ENCODE results near the gene PAAF1.

DNA sequence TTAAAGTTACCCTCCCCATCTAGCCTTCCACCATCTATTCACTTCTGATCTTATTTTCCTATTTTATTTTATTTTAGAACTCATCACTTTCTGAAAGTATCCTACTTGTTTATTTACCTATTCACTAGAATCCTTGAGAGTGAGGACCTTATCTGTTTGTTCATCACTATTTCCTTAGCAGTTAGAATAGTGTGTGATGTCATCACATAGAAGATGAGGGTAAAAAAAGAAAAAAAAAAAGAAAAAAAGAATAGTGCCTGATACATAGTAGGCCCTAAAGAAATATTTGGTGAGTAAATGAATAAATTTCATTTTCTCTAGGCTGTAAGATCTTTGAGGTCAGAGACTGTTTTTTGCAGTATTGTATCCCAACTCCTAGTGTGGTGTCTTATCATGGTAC is 36.7 kb downstream of the PAAF1 start:
- TF ChIP-seq, protein P1, sequence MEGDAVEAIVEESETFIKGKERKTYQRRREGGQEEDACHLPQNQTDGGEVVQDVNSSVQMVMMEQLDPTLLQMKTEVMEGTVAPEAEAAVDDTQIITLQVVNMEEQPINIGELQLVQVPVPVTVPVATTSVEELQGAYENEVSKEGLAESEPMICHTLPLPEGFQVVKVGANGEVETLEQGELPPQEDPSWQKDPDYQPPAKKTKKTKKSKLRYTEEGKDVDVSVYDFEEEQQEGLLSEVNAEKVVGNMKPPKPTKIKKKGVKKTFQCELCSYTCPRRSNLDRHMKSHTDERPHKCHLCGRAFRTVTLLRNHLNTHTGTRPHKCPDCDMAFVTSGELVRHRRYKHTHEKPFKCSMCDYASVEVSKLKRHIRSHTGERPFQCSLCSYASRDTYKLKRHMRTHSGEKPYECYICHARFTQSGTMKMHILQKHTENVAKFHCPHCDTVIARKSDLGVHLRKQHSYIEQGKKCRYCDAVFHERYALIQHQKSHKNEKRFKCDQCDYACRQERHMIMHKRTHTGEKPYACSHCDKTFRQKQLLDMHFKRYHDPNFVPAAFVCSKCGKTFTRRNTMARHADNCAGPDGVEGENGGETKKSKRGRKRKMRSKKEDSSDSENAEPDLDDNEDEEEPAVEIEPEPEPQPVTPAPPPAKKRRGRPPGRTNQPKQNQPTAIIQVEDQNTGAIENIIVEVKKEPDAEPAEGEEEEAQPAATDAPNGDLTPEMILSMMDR (conservative IDR thresholded peaks at IDR 0.05; ENCODE audit: low read depth in 2 of 2) = no peak
- TF ChIP-seq CREB1 (CRISPR knock-in tag; IDR thresholded peaks at IDR 0.05; ENCODE audit: low read depth) (no peak), JUNB (IDR thresholded peaks at IDR 0.05; ENCODE audit: unreplicated experiment) (no peak), EZH2 (IDR thresholded peaks at IDR 0.05; ENCODE audit: low read depth, unreplicated experiment) (no peak), EZH2phosphoT487 (IDR thresholded peaks at IDR 0.05; ENCODE audit: unreplicated experiment) (no peak), NANOG (IDR thresholded peaks at IDR 0.05; ENCODE audit: borderline replicate concordance) (no peak), POLR2AphosphoS5 (IDR thresholded peaks at IDR 0.05; ENCODE audit: low read depth) (no peak), REST (IDR thresholded peaks at IDR 0.05; ENCODE audit: unreplicated experiment) (no peak), STAT1 (IDR thresholded peaks at IDR 0.05; ENCODE audit: unreplicated experiment) (no peak), ZNF331 (CRISPR knock-in tag; IDR thresholded peaks at IDR 0.05; ENCODE audit: low read depth) (no peak)
- TF ChIP-seq, protein P2, sequence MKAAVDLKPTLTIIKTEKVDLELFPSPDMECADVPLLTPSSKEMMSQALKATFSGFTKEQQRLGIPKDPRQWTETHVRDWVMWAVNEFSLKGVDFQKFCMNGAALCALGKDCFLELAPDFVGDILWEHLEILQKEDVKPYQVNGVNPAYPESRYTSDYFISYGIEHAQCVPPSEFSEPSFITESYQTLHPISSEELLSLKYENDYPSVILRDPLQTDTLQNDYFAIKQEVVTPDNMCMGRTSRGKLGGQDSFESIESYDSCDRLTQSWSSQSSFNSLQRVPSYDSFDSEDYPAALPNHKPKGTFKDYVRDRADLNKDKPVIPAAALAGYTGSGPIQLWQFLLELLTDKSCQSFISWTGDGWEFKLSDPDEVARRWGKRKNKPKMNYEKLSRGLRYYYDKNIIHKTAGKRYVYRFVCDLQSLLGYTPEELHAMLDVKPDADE (IDR thresholded peaks at IDR 0.05) = no peak
- TF ChIP-seq, protein P3, sequence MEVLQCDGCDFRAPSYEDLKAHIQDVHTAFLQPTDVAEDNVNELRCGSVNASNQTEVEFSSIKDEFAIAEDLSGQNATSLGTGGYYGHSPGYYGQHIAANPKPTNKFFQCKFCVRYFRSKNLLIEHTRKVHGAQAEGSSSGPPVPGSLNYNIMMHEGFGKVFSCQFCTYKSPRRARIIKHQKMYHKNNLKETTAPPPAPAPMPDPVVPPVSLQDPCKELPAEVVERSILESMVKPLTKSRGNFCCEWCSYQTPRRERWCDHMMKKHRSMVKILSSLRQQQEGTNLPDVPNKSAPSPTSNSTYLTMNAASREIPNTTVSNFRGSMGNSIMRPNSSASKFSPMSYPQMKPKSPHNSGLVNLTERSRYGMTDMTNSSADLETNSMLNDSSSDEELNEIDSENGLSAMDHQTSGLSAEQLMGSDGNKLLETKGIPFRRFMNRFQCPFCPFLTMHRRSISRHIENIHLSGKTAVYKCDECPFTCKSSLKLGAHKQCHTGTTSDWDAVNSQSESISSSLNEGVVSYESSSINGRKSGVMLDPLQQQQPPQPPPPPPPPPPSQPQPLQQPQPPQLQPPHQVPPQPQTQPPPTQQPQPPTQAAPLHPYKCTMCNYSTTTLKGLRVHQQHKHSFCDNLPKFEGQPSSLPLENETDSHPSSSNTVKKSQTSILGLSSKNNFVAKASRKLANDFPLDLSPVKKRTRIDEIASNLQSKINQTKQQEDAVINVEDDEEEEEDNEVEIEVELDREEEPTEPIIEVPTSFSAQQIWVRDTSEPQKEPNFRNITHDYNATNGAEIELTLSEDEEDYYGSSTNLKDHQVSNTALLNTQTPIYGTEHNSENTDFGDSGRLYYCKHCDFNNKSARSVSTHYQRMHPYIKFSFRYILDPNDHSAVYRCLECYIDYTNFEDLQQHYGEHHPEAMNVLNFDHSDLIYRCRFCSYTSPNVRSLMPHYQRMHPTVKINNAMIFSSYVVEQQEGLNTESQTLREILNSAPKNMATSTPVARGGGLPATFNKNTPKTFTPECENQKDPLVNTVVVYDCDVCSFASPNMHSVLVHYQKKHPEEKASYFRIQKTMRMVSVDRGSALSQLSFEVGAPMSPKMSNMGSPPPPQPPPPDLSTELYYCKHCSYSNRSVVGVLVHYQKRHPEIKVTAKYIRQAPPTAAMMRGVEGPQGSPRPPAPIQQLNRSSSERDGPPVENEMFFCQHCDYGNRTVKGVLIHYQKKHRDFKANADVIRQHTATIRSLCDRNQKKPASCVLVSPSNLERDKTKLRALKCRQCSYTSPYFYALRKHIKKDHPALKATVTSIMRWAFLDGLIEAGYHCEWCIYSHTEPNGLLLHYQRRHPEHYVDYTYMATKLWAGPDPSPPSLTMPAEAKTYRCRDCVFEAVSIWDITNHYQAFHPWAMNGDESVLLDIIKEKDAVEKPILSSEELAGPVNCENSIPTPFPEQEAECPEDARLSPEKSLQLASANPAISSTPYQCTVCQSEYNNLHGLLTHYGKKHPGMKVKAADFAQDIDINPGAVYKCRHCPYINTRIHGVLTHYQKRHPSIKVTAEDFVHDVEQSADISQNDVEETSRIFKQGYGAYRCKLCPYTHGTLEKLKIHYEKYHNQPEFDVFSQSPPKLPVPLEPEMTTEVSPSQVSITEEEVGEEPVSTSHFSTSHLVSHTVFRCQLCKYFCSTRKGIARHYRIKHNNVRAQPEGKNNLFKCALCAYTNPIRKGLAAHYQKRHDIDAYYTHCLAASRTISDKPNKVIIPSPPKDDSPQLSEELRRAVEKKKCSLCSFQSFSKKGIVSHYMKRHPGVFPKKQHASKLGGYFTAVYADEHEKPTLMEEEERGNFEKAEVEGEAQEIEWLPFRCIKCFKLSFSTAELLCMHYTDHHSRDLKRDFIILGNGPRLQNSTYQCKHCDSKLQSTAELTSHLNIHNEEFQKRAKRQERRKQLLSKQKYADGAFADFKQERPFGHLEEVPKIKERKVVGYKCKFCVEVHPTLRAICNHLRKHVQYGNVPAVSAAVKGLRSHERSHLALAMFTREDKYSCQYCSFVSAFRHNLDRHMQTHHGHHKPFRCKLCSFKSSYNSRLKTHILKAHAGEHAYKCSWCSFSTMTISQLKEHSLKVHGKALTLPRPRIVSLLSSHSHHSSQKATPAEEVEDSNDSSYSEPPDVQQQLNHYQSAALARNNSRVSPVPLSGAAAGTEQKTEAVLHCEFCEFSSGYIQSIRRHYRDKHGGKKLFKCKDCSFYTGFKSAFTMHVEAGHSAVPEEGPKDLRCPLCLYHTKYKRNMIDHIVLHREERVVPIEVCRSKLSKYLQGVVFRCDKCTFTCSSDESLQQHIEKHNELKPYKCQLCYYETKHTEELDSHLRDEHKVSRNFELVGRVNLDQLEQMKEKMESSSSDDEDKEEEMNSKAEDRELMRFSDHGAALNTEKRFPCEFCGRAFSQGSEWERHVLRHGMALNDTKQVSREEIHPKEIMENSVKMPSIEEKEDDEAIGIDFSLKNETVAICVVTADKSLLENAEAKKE (CRISPR knock-in tag; IDR thresholded peaks at IDR 0.05) = no peak
